ENCODE data around the gene LRRC8B.

GRCh38 chr1:89594096-89594740, 69.6 kb downstream of the LRRC8B start:
- no peak for TF ChIP-seq EZH2 (IDR thresholded peaks at IDR 0.05; ENCODE audit: borderline replicate concordance, low read depth, low read length, severe bottlenecking)
- no peak for TF ChIP-seq CTCF (IDR thresholded peaks at IDR 0.05; ENCODE audit: borderline replicate concordance, extremely low read depth, low read length, poor library complexity, severe bottlenecking)

All from DND-41 (cell line).